ENCODE measurements around the gene SHC4. TPM values are rescaled to one million over a fixed set of nuclear protein-coding genes. Genes with fewer than 3 reads are reported as not detected.

The SHC4 gene
- total RNA-seq, 1 donor from 2014 or later: 0.68 TPM

- intact Hi-C loops (cut with DNase I): no loop called here
- no peaks in the 10 kb centered on the region for H3K4me1 ChIP-seq
- no peaks in the 10 kb centered on the region for H3K9me3 ChIP-seq
- H3K4me3 ChIP-seq: no peak overlapping the region
- no peak for DNase-seq
- no peaks in the 10 kb centered on the region for H3K27me3 ChIP-seq (ENCODE audit: low read depth)
- H3K36me3 ChIP-seq: no peaks in the 10 kb centered on the region
- no peak for ATAC-seq
- TF ChIP-seq, protein P1, sequence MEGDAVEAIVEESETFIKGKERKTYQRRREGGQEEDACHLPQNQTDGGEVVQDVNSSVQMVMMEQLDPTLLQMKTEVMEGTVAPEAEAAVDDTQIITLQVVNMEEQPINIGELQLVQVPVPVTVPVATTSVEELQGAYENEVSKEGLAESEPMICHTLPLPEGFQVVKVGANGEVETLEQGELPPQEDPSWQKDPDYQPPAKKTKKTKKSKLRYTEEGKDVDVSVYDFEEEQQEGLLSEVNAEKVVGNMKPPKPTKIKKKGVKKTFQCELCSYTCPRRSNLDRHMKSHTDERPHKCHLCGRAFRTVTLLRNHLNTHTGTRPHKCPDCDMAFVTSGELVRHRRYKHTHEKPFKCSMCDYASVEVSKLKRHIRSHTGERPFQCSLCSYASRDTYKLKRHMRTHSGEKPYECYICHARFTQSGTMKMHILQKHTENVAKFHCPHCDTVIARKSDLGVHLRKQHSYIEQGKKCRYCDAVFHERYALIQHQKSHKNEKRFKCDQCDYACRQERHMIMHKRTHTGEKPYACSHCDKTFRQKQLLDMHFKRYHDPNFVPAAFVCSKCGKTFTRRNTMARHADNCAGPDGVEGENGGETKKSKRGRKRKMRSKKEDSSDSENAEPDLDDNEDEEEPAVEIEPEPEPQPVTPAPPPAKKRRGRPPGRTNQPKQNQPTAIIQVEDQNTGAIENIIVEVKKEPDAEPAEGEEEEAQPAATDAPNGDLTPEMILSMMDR (IDR thresholded peaks at IDR 0.05): no peak
- H3K27ac ChIP-seq: no peak overlapping the region
These were observed 25.8 kb downstream of the SHC4 start for GRCh38 chr15:48937886-48938285.

DNA sequence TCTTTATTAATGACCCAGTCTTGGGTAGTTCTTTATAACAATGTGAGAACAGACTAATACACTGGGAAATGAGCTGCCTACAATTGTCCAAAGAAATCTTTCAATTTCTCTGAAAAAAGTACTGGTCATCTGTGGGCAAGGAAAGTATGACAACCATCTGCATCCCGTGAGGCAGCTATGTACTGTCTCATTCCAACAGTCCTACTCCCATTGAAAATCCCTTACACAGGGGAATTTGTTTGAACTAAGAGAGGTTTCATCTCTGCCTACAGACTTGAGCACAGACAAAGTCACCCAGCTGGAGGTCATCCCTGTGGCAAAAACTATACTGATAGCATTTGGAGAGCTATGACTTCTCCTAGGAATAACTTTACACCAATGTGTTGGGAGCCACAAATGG lies 27.1 kb downstream of the SHC4 start:
- no peak overlapping the region for H3K27ac ChIP-seq
- no peak for DNase-seq
- no peaks in the 10 kb centered on the region for H3K9me3 ChIP-seq
- no peaks in the 10 kb centered on the region for H3K27me3 ChIP-seq (ENCODE audit: low read depth)
- H3K4me3 ChIP-seq: no peak overlapping the region
- TF ChIP-seq, protein P1 (IDR thresholded peaks at IDR 0.05): no peak
- no peak for ATAC-seq
- intact Hi-C loops (cut with DNase I): no loop called here
- no peaks in the 10 kb centered on the region for H3K4me1 ChIP-seq
- no peaks in the 10 kb centered on the region for H3K36me3 ChIP-seq

- H3K36me3 ChIP-seq: no peaks in the 10 kb centered on the region
- ATAC-seq: no peak
- DNase-seq: no peak
- H3K4me1 ChIP-seq: no peaks in the 10 kb centered on the region
- no peaks in the 10 kb centered on the region for H3K27me3 ChIP-seq (ENCODE audit: low read depth)
- no peak overlapping the region for H3K27ac ChIP-seq
- H3K9me3 ChIP-seq: no peaks in the 10 kb centered on the region
- intact Hi-C loops (cut with DNase I): no loop called here
- TF ChIP-seq, protein P1 (IDR thresholded peaks at IDR 0.05): no peak
- no peak overlapping the region for H3K4me3 ChIP-seq
These were observed 28.5 kb downstream of the SHC4 start for GRCh38 chr15:48935236-48935635.

- no peaks in the 10 kb centered on the region for H3K9me3 ChIP-seq
- no peaks in the 10 kb centered on the region for H3K27me3 ChIP-seq (ENCODE audit: low read depth)
- TF ChIP-seq, protein P1 (IDR thresholded peaks at IDR 0.05): no peak
- no peak for DNase-seq
- intact Hi-C loops (cut with DNase I): no loop called here
- no peak overlapping the region for H3K4me3 ChIP-seq
- no peaks in the 10 kb centered on the region for H3K4me1 ChIP-seq
- no peak overlapping the region for H3K27ac ChIP-seq
- no peak for ATAC-seq
- no peaks in the 10 kb centered on the region for H3K36me3 ChIP-seq
These were observed 33.0 kb downstream of the SHC4 start for GRCh38 chr15:48930735-48931134.

GRCh38 chr15:48929661-48930060 lies 34.1 kb downstream of the SHC4 start:
- intact Hi-C loops (cut with DNase I): no loop called here
- Histone ChIP-seq H3K4me3 (no peak overlapping the region), H3K4me1 (no peaks in the 10 kb centered on the region), H3K9me3 (no peaks in the 10 kb centered on the region), H3K27me3 (ENCODE audit: low read depth) (no peaks in the 10 kb centered on the region), H3K36me3 (no peaks in the 10 kb centered on the region), H3K27ac (no peak overlapping the region)
- TF ChIP-seq, protein P1 (IDR thresholded peaks at IDR 0.05): no peak
- no peak for DNase-seq
- ATAC-seq: no peak
